SIG-M5 (cell line): Measurements from ENCODE around the gene ZNF618.
"Not testable (repeated sequence)": the region's sequence is repeated elsewhere in the genome, so short reads cannot be mapped to it uniquely, and the experiment has no call there.

Experiments used
- DNase-seq: peaks from one replicate; lab custom pipeline; 2025; lab: John Stamatoyannopoulos, UW

ZNF618 gene

DNA sequence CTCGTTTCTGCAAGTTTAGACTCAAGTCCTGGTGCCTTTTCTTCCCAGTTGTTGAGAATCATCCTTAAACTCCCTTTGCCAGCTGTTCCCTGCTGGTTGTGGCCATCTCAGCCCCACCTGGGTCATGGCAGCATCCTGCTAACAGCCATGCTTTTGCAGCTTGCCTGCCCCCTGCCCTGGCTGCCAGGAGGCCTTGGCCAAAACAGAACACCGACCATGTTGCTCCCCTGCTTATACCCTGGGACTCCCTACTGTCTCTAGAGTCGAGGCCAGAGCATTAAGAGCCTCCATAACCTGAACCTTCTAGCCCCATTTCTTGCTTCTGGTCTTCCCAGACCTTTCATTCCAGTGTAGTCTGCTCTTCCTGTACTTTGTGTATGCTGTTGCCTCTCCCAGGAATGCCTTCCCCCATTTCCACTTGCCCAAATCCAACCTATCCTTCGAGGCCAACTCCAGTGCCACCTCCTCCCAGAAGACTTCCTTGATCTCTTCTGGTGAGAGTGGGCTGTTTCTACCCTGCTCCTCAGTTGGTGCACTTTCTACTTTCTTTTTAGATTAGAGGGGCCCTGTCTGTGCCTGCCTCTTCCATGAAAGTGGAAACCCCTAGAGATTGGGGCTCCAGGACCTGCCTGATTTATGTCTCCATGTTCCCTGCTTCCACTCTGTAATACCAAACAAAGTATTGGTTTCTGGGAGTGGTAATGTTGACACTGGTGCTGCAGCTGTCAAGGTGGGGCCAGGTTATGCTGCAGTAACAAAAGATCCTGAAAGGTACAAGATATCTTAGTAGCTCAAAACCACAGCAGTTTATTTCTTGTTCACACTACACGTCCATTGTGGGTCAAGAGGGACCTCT lies 113.8 kb downstream of the ZNF618 start:
- DNase-seq = no peak

DNA sequence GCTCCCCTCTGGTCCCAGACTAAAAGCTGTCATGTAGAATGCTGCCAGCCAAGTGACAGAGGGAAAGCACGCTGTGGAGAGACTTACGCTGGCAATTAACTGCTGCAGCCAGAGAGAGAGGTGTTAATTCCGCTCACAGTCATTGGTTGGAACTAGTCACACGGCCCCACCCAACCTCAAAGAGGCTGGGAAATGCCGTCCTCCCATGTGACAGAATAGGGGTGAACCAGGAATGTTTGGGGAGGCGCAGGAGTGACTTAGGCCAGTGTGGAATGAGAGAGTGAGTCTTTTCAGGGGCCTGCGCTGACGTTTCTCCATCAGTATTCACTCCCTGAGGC lies 114.4 kb downstream of the ZNF618 start:
- no peak for DNase-seq

DNA sequence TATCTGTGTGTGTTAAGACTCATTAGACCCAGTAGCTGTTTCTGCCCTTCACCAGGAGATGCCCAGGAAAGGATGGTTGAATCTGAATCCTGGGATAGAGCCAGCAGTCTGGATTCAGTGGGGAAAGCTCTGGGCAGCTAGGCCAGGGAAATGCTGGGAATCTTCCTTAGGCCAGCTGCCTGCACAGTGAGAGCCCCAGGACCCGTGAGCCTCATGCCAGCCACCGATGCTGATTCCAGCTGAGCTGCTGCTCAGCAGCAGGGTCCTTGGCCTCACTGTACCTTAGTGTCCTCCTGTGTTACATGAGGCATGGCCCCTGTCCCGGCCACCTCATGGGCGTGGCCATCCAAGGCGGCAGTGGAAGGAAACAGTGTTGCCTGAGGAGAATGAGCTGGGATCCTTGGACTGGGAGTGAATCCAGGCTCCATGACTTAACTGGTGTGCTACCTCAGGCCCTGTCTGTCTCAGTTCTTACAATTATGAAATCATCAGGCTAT lies 114.9 kb downstream of the ZNF618 start:
- DNase-seq = no peak

DNA sequence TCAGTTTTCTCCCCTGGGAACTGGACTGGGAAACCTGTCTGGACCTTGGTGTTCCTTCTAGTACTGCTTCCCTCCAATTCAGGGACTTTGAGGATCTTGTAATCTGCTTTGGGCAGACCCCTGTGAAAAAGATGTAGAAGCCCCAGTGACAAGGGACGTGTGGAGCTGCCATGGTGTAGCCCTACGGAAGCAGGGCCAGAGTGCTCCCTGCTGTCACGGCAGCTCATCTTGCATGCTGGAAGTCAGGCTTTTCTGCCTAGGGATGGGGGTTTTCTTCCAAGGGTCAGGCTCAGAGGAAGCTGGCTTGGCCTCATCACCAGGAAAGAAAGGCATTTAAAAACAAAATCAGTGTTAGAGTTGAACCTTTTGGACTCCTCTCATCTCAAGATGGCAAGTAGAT lies 115.6 kb downstream of the ZNF618 start:
- no peak for DNase-seq

DNA sequence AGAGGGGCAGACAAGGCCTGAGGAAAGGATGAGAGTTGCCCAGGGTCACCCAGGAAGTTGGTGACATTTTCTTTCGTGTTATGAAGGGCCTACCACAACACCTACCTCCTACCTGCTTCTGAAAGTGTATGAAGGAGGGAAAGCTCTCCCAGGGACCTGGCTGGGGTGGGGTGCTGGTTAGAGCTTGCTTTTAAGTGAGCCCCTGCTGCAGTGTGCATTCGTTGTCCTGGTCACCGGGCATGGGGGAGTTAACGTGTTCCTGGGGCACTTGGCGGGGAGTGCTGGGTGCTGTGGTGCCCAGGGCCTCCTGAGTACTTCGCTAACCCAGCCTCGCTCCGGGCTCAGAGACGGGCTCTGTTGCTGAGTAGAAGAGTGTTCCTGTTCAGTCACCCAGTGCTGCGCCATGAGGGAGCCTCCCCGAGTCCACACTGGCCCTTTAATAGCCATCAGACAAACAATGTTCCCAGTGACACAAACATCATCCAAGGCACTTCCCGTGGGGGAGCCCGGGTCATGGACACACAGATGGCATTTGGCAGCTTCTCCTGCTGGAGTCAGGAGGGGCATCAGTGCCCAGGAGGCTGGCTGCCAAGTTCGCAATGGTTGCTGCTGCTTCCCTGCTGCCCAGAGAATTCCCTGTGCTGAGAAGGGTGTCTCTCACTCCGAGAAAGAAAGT lies 116.3 kb downstream of the ZNF618 start:
- DNase-seq = no peak

DNA sequence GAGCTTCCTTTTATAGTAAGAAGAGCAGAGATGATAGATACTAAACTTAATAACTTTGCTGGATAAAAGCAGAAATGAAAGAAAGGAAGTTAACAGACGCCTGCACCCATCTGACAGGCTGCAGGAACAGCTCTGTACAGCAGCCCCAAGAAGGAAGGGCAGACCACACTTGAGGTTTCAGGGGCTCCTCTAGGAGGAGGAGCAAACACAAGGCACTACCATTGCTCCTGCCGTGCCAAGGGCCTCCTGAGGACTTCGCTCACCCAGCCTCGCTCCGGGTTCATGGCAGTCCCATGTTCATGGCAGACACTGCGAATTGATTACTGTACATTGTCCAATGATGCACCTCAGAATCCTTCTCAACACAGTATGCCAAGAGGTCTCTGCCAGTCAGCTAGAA lies 116.9 kb downstream of the ZNF618 start:
- DNase-seq = peak; percentile 17

DNA sequence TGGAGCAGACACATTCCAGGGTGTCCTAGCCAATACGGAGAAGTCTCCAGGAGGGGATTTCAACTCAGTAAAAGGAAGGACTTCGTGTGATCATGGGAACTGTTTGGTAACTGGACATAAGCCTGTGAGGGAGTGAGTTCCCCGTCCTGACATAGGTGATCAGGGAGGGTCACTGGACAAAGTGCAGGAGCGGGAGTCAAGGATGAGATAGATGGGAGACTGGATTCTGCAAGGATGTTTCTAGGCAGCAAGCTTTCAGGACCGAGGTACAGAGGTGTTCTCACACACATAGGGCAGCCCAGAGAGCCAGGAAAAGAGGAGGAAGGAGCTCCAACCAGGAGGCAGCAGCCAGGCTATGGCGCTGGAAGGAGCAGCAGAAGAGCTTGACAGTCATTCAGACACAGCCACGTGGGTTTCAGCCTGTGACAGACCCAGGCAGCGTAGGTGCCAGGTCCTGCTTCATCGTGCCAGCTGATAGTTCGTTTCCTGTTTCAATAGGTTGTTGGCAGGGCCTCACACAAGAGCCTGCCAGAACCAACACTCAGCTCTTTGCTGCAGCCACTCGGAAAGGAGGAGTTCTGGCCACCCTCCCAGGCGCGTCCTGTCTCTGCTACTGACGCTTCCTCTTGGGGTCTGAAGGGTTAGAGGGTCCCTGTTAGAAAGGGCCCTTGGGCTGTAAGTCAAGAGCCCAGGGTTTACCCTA lies 117.9 kb downstream of the ZNF618 start:
- DNase-seq = no peak

DNA sequence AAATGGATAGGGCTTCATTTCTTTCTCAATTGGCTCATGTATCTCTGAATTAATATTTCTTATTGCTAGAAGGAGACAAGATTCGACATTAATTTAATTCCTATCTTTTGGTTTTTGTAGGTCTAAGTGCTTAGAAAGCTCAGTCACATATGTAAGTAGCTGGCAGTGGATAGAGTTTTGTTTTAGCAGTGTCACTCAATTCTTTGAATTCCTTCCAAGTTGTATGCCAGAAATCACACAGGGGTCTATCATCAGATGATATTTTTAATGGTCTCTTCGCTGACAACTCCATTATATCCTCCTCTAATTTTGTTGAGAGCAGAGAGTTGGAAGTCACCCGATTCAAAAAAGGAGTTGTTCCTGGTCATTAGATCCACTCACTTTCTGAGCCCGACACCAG lies 119.3 kb downstream of the ZNF618 start:
- no peak for DNase-seq

DNA sequence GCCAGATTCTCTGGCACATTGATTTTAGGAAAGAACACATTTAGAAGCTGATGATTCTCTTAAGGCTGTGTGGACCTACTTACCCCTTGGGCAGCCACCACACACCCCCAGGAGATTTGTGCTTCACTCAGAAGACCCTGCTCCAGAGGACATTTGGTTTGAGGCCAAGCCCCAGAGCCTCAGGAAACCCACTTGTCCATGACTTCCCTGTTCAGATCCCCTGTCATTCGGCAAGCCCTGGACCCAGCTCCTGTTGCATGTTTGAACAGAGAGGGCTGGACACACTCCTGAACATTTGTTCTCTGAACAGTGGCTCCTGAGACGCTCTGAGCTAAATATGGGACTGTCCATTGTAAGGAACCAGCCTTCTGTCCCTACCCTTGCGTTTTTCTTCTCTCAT lies 119.9 kb downstream of the ZNF618 start:
- DNase-seq = no peak

DNA sequence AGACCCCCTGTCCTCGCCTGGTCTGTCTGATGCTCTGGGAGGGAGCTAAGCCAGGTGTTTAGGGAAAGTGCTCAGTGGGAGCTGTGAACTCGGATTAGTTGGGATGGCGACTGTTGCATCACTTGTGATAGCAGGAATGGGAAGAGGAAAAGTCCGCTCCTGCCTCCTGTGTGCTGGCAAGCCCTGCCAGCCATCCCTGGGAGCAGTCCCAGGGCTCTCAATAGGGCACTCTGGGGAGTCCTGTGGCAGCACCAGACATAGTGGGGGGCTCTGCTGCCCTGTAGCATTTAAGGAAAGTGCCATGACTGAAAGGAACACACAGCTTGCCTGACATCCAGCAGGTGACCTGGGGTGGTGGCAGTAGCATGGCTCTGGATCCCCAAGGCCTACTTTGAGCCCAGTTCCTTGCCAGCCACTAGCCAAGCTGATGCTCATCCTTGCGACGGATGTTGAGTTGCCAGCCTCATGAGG lies 120.5 kb downstream of the ZNF618 start:
- no peak for DNase-seq

DNA sequence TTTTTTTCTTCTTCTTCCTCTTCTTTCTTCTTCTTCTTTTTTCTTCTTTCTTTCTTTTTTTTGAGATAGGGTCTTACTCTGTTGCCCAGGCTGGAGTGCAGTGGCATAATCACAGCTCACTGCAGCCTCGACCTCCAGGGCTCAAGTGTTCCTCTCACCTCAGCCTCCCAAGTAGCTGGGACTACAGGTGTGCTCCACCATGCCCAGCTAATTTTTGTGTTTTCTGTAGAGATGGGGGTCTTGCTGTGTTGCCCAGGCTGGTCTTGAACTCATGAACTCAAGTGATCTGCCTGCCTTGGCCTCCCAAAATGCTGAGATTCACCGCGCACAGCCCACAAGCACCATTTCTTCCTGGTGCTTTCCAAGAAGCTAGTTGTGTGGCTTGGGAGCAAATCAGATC lies 121.0 kb downstream of the ZNF618 start:
- DNase-seq = not testable (repeated sequence)

DNA sequence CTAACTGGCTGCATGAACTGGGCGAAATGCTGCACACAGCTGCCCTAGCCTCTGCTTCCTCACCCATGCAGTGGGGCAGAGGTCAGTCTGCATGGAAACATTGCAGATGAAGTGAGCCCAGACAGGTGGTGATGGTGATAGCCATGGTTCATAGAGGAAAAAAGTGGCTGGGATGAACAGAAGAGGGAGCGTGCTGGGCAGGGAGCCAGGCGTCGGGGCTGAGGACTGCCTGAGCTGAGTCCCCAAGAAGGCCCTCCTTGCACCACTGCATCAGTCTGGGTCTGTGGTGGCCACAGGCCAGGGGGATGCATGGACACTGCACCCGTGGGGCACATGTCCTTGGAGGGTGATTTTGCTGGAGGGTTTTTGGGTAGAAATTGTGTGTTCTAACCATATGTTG lies 121.5 kb downstream of the ZNF618 start:
- no peak for DNase-seq

DNA sequence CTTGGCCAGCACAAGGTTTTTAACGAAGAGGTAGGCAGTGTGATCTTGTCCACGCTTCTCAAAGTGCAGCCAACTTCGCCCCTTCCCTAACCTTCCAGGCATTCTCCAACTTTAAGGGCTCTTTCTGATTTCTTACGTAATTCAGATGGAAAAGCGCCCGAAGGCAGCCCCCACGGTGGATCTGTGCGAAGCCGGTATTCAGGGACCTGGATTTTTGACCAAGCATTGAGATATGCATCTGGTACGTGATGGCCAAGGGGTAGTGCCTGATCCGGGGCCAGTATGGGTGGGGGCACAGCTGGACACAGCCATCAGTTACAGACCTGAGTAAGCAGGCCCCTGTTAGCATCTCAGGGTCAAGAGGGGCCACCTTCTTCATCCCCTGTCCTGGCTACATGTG lies 122.0 kb downstream of the ZNF618 start:
- no peak for DNase-seq

DNA sequence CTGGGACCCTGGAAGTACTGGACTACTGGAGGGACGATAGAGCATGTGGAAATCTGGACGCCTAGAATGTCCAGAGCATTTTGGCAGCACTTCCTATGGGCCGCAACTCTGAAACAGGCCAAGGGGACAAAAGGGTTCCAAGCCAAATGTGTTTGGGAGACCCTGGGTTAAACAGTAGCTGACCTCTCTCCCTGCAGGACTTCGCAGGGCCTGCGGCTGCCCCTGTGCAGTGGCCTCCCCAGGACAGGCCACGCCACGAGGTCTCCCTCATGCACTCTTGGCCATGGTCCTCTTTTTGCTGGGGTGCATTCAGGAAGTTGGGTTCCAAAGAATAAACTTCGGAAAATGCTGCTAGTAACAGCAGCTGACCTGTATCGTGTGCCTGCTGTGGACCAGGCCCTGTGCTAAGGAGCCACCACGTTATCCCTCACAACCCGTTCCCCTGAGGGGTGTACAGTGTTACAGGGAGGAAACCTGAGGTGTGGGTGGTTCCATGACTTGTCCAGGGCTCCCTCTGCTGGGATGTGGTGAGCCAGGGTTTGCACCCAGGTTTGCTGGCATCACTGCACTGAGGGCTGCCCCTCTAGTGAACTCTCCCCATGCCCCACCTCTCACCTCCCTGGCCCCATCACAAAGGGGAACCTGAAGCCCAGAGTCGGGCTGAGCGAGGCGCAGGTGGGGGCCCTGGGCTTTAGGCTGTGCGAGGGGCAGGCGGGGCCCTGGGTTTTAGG lies 122.6 kb downstream of the ZNF618 start:
- no peak for DNase-seq

DNA sequence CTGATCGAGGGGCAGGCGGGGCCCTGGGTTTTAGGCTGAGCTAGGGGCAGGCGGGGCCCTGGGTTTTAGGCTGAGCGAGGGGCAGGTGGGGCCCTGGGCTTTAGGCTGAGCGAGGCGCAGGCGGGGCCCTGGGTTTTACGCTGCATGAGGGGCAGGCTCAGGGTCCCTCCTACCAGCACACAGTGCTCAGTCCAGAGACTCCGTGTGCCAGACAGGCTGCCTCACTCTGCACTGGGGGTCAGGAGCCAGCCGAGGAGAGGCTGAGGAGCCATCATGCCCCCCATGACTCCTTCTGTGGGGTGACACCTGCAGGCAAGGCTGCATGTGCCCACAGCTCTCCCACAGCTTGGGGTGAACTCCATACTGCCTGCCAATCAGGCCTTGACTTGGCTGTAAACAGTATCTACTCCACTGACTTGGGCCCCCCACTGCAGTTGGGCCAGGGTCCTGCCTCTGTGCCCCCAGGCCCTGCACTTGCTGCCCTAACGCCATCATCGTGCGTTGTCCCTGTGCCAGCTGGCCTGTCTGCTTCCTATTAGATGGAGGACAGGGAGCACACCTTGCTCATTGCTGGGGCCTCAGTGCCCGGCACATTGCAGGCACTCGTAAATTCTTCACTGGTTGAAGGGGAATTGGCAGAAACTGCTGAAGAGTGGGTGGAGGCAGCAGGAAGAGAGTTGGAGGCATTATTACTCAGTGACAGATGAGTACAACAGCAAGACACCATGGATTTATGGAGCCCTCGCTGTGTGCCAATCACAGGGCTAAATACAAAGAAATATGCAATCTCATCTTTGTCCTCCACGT lies 123.3 kb downstream of the ZNF618 start:
- no peak for DNase-seq

DNA sequence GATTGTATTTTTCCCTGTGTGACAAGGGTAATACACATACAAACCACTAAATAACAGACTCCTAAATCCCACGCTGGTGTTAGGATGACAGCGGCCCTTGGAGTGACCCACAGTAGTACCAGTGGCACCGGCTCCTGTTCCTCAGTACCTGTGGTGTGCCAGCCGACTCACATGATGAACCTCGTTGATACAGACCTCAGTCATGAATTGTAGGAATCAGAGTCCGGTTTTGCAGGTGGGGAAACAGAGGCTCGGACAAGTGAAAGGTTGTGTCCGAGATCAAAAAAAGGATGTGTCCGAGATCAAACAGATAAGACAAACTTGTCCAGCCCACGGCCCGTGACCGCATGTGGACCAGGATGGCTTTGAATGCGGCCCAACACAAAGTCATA lies 124.0 kb downstream of the ZNF618 start:
- DNase-seq = no peak

DNA sequence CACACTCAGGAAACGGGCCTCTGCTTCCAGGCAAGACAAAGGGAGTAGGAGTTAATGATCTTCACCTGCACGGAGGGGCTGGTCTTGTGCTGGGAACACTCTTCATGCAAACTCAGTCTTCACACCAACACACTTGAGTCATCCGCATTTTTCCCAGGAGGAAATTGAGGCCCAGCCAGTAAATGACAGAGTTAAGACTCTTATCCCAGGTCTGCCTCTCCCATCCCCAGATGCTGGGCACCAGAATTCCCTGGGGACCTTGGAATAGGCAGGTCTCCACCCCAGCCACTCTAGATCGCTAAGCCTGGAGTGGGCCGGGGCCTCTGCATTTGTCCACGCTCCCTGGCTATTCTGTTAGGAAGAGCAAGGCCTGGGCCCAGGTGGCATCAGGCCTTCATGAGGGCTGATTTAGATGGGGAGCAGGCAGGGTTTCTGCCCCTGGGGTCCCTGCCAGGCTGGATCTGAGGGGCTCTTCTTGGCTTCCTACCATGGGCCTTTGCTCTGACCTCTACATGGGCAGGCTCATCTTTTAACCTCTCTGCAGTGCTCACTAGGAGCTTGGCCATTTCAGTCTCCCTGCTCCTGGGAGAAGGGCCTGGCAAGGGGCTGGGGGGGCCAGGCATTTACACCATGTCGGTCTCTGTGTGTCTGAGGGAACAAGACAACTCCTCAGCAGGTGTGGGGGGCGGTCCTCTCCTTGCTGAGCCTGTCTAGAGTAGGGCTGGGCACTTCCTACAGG lies 124.7 kb downstream of the ZNF618 start:
- no peak for DNase-seq

DNA sequence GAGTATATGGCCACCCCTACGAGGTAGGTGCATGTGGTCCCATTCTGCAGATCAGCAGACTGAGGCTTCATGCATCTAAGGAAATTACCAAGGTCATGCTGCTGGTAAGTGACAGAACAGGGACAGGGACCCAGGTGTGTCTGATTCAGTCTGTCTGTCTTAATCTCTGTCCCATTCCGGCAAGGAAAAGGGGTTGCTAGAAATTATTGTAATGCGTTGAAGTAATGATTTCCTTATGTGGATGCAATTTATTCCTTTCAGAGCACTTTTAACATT lies 125.2 kb downstream of the ZNF618 start:
- no peak for DNase-seq

DNA sequence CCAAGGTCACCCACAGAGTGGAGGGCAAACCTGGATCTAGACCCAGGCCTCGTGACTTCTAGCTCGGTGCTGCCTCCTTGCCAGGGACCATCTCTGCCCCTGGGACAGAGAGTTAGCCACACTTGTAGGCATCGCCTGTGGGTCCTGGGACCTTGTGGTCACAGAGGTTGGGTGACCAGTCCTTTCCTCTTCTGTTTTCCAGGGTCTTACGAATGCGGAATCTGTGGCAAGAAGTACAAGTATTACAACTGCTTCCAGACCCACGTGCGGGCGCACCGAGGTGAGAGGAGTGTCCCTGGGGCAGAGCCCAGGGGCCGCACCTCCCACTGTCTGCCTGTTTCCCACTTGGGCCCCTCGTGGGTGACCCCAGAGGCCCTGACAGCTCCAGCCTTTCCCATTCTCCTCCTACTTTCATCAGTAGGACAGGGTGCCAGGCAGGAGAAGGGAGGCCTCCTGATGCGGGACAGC lies 125.7 kb downstream of the ZNF618 start:
- DNase-seq = no peak

DNA sequence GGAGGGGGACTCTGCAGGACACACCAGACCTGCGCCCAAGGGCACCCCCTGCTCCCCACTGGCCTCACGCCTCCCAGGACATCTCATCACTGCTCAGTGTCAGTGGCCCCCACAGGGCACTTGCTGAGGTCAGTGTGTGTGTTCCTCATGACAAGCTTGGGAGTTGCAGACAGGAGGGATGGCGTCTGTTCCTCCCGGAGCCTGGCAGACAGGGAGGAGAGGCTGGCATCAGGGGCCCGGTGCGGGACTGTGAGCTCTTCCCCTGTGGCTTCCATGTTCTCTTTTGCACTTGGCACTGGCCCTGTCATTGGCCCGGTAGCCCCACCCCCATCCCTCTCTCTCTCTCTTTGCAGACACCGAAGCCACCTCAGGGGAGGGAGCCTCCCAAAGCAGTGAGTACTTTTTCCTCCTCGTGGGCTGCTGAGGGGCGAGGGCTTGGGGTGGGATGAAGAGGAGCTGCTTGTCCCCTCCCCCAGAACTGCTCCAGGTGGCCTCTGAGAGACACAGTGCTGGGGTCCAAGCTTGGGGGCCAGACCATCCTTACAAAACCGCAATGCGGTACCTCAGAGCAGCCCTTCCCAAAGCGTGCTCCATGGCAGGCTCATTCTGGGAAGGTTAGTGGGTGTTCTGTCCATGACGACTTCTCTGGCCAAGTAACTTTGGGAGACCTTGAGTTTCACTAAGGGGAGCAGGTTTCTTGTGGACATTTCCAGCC lies 126.3 kb downstream of the ZNF618 start:
- no peak for DNase-seq
